ENCODE data around the gene PPP1R15B.

Gene PPP1R15B

GRCh38 chr1:204411451-204412204, at the start of gene PPP1R15B:
PPP1R15B (minus strand) TSS chr1:204411817; CDS start chr1:204411411, 406 bp downstream.
- DNase-seq = peak; percentile 99

GRCh38 chr1:204460346-204460745, 48.7 kb upstream of the PPP1R15B start:
- DNase-seq = no peak

- no peak for DNase-seq
These were observed 48.1 kb upstream of the PPP1R15B start for GRCh38 chr1:204459706-204460105.

GRCh38 chr1:204457666-204458065, 46.0 kb upstream of the PPP1R15B start:
- DNase-seq = no peak

- no peak for DNase-seq
These were observed 45.3 kb upstream of the PPP1R15B start for GRCh38 chr1:204456826-204457442.

- no peak for DNase-seq
These were observed 44.2 kb upstream of the PPP1R15B start for GRCh38 chr1:204455831-204456145.

GRCh38 chr1:204455063-204455830, 43.6 kb upstream of the PPP1R15B start:
- DNase-seq = no peak

- DNase-seq = no peak
These were observed 42.9 kb upstream of the PPP1R15B start for GRCh38 chr1:204454476-204454875.

GRCh38 chr1:204453141-204453772, 41.6 kb upstream of the PPP1R15B start:
- DNase-seq = no peak

GRCh38 chr1:204451352-204452124, 39.9 kb upstream of the PPP1R15B start:
- no peak for DNase-seq

GRCh38 chr1:204450461-204451257, 39.0 kb upstream of the PPP1R15B start:
- DNase-seq = no peak

GRCh38 chr1:204449678-204450280, 38.2 kb upstream of the PPP1R15B start:
- DNase-seq = no peak

- no peak for DNase-seq
These were observed 37.5 kb upstream of the PPP1R15B start for GRCh38 chr1:204448991-204449677.

- no peak for DNase-seq
These were observed 36.8 kb upstream of the PPP1R15B start for GRCh38 chr1:204448344-204448964.

GRCh38 chr1:204447736-204448135, 36.1 kb upstream of the PPP1R15B start:
- DNase-seq = no peak

- DNase-seq = no peak
These were observed 35.6 kb upstream of the PPP1R15B start for GRCh38 chr1:204447190-204447589.

GRCh38 chr1:204446413-204447111, 34.9 kb upstream of the PPP1R15B start:
- peak; percentile 96 for DNase-seq

GRCh38 chr1:204445860-204446412, 34.3 kb upstream of the PPP1R15B start:
- no peak for DNase-seq

Measured in NCI-H1105 (cell line).